D721Med (cell line): Measurements from ENCODE around the gene ANAPC2.

Source experiments
- DNase-seq: peaks from one replicate; pipeline ENCODE4 v3.0.0; 2011; ENCODE audit warnings: low spot score; ENCODE audit not compliant: insufficient read length
- FAIRE-seq: peaks from 2 replicates; lab custom pipeline; 2011; peaks lifted over from hg19 to GRCh38; lab: Jason Lieb, UNC
- CTCF ChIP-seq: IDR thresholded peaks from 2 replicates; pipeline ENCODE4 v1.5.1; 2012; ENCODE audit warnings: mild to moderate bottlenecking, control low read depth; ENCODE audit not compliant: insufficient read depth; ENCODE audit errors: missing control alignments

ANAPC2 gene

GRCh38 chr9:137234055-137234697 lies 45.8 kb upstream of the ANAPC2 start:
- no peak for FAIRE-seq
- TF ChIP-seq CTCF: no peak
- DNase-seq: no peak

- no peak for FAIRE-seq
- no peak for TF ChIP-seq CTCF
- DNase-seq: no peak
Observed at GRCh38 chr9:137233143-137233980, 45.0 kb upstream of the ANAPC2 start.

- no peak for TF ChIP-seq CTCF
- DNase-seq (no peak), FAIRE-seq (no peak)
Observed at GRCh38 chr9:137232510-137232909, 44.1 kb upstream of the ANAPC2 start.

GRCh38 chr9:137232101-137232500 lies 43.7 kb upstream of the ANAPC2 start:
- FAIRE-seq: no peak
- DNase-seq: no peak
- no peak for TF ChIP-seq CTCF

- TF ChIP-seq CTCF: no peak
- DNase-seq (no peak), FAIRE-seq (no peak)
Observed at GRCh38 chr9:137231372-137232039, 43.1 kb upstream of the ANAPC2 start.

GRCh38 chr9:137230705-137231371 lies 42.5 kb upstream of the ANAPC2 start, which contains the start of gene SLC34A3:
Gene SLC34A3 (plus strand): TSS chr9:137230901. CDS start chr9:137231703, 802 bp downstream.
- DNase-seq (no peak), FAIRE-seq (no peak)
- no peak for TF ChIP-seq CTCF
